Karpas-422 (cell line): ENCODE results near the gene AGBL4. TPM values are rescaled to one million over a fixed set of nuclear protein-coding genes. Genes with fewer than 3 reads are reported as not detected.

ENCODE experiments used
- DNase-seq: peaks from one replicate; pipeline ENCODE4 v3.0.0-alpha.2; 2015
- H2AFZ ChIP-seq: fragments of 200-600 bp; sonication (generic); 2 replicates; pipeline ENCODE4 v1.6.1; 2014; ENCODE audit warnings: antibody characterized with exemption, low read length, mixed read lengths
- H3K27ac ChIP-seq: fragments of 200-600 bp; sonication (generic); 2 replicates; pipeline ENCODE4 v1.5.1; 2014; ENCODE audit warnings: mild to moderate bottlenecking, low read length, moderate library complexity
- H3K27me3 ChIP-seq: fragments of 200-600 bp; sonication (generic); 2 replicates; pipeline ENCODE4 v1.6.1; 2014; ENCODE audit warnings: low read length, mixed read lengths
- H3K36me3 ChIP-seq: fragments of 200-600 bp; sonication (generic); 2 replicates; pipeline ENCODE4 v1.6.1; 2014; ENCODE audit warnings: low read length, mixed read lengths; ENCODE audit not compliant: insufficient read depth
- H3K4me1 ChIP-seq: fragments of 200-600 bp; sonication (generic); 2 replicates; pipeline ENCODE4 v1.6.1; 2014; ENCODE audit warnings: mild to moderate bottlenecking, low read length, mixed read lengths
- H3K4me2 ChIP-seq: fragments of 200-600 bp; sonication (generic); 2 replicates; pipeline ENCODE4 v1.6.1; 2014; ENCODE audit warnings: low read length, low read depth, mild to moderate bottlenecking; ENCODE audit not compliant: poor library complexity, severe bottlenecking
- H3K4me3 ChIP-seq: fragments of 200-600 bp; sonication (generic); 2 replicates; pipeline ENCODE4 v1.5.1; 2014; ENCODE audit warnings: mild to moderate bottlenecking, antibody characterized with exemption, low read length, mixed read lengths
- H3K79me2 ChIP-seq: fragments of 200-600 bp; sonication (generic); 2 replicates; pipeline ENCODE4 v1.6.1; 2014; ENCODE audit warnings: mild to moderate bottlenecking, low read length, mixed read lengths
- H3K9ac ChIP-seq: fragments of 200-600 bp; sonication (generic); 2 replicates; pipeline ENCODE4 v1.6.0; 2014; ENCODE audit warnings: low read length
- H3K9me2 ChIP-seq: fragments of 200-600 bp; sonication (generic), shearing (Covaris generic); replicated peaks from 2 replicates; pipeline ENCODE4 v1.6.0; 2014; ENCODE audit warnings: mild to moderate bottlenecking, low read length, moderate library complexity; ENCODE audit not compliant: insufficient read depth
- H3K9me3 ChIP-seq: fragments of 300-700, 200-600 bp; sonication (generic); 2 replicates; pipeline ENCODE4 v1.6.1; 2014; ENCODE audit warnings: low read length, mixed read lengths
- H4K20me1 ChIP-seq: fragments of 200-600 bp; sonication (generic); 2 replicates; pipeline ENCODE4 v1.6.1; 2014; ENCODE audit warnings: mild to moderate bottlenecking, antibody characterized with exemption, low read length, low read depth; ENCODE audit not compliant: insufficient read depth
- total RNA-seq: library from RNA; depleted of rRNA; stranded (reverse); fragments of >200 nt; shearing (Covaris generic); gene quantifications from 2 replicates; pipeline ENCODE4 v1.2.3, GENCODE V29; 2014; ENCODE audit warnings: low replicate concordance

AGBL4 gene
- total RNA-seq, 1 experiment from 2014 or later, result not detected

- Histone ChIP-seq H2AFZ (no peak overlapping the region), H3K27ac (no peak overlapping the region), H3K4me1 (no peaks in the 10 kb centered on the region), H3K4me3 (no peak overlapping the region), H3K27me3 (no peaks in the 10 kb centered on the region), H3K36me3 (no peaks in the 10 kb centered on the region), H3K9me2 (no peaks in the 10 kb centered on the region), H3K4me2 (no peak overlapping the region), H4K20me1 (no peaks in the 10 kb centered on the region), H3K9me3 (no peaks in the 10 kb centered on the region), H3K79me2 (no peaks in the 10 kb centered on the region), H3K9ac (no peak overlapping the region)
- no peak for DNase-seq
These were observed 1280.3 kb downstream of the AGBL4 start for GRCh38 chr1:48743480-48743879.

GRCh38 chr1:48741380-48741779 lies 1282.4 kb downstream of the AGBL4 start:
- H3K36me3 ChIP-seq, result no peaks in the 10 kb centered on the region
- no peak overlapping the region for H3K4me2 ChIP-seq
- DNase-seq, result no peak
- no peaks in the 10 kb centered on the region for H3K9me3 ChIP-seq
- H3K27me3 ChIP-seq, result no peaks in the 10 kb centered on the region
- no peak overlapping the region for H2AFZ ChIP-seq
- H4K20me1 ChIP-seq, result no peaks in the 10 kb centered on the region
- H3K4me1 ChIP-seq, result no peaks in the 10 kb centered on the region
- no peaks in the 10 kb centered on the region for H3K79me2 ChIP-seq
- H3K9ac ChIP-seq, result no peak overlapping the region
- no peak overlapping the region for H3K4me3 ChIP-seq
- no peak overlapping the region for H3K27ac ChIP-seq
- H3K9me2 ChIP-seq, result no peaks in the 10 kb centered on the region

GRCh38 chr1:48740621-48741020 lies 1283.1 kb downstream of the AGBL4 start:
- Histone ChIP-seq H3K4me1 (no peaks in the 10 kb centered on the region), H3K9ac (no peak overlapping the region), H3K36me3 (no peaks in the 10 kb centered on the region), H4K20me1 (no peaks in the 10 kb centered on the region), H3K79me2 (no peaks in the 10 kb centered on the region), H2AFZ (no peak overlapping the region), H3K27ac (no peak overlapping the region), H3K4me2 (no peak overlapping the region), H3K9me2 (no peaks in the 10 kb centered on the region), H3K27me3 (no peaks in the 10 kb centered on the region), H3K4me3 (no peak overlapping the region), H3K9me3 (no peaks in the 10 kb centered on the region)
- DNase-seq, result no peak

- Histone ChIP-seq H3K27me3 (no peaks in the 10 kb centered on the region), H3K9ac (no peak overlapping the region), H3K9me3 (no peaks in the 10 kb centered on the region), H3K4me1 (no peaks in the 10 kb centered on the region), H3K36me3 (no peaks in the 10 kb centered on the region), H2AFZ (no peak overlapping the region), H3K27ac (no peak overlapping the region), H3K79me2 (no peaks in the 10 kb centered on the region), H4K20me1 (no peaks in the 10 kb centered on the region), H3K4me3 (no peak overlapping the region), H3K9me2 (no peaks in the 10 kb centered on the region), H3K4me2 (no peak overlapping the region)
- no peak for DNase-seq
These were observed 1284.7 kb downstream of the AGBL4 start for GRCh38 chr1:48739091-48739490.

- H3K4me3 ChIP-seq, result no peak overlapping the region
- H3K9ac ChIP-seq, result no peak overlapping the region
- H3K9me2 ChIP-seq, result no peaks in the 10 kb centered on the region
- no peaks in the 10 kb centered on the region for H3K79me2 ChIP-seq
- no peak overlapping the region for H3K27ac ChIP-seq
- no peak overlapping the region for H3K4me2 ChIP-seq
- no peaks in the 10 kb centered on the region for H4K20me1 ChIP-seq
- DNase-seq, result no peak
- no peaks in the 10 kb centered on the region for H3K36me3 ChIP-seq
- H3K9me3 ChIP-seq, result no peaks in the 10 kb centered on the region
- H3K4me1 ChIP-seq, result no peaks in the 10 kb centered on the region
- H3K27me3 ChIP-seq, result no peaks in the 10 kb centered on the region
- H2AFZ ChIP-seq, result no peak overlapping the region
These were observed 1285.4 kb downstream of the AGBL4 start for GRCh38 chr1:48738356-48738755.

GRCh38 chr1:48735796-48736195 lies 1288.0 kb downstream of the AGBL4 start:
- H4K20me1 ChIP-seq, result no peaks in the 10 kb centered on the region

GRCh38 chr1:48730164-48730910 lies 1293.4 kb downstream of the AGBL4 start:
- Histone ChIP-seq H2AFZ (no peak overlapping the region), H3K27me3 (no peaks in the 10 kb centered on the region), H3K4me2 (no peak overlapping the region), H3K36me3 (no peaks in the 10 kb centered on the region), H3K9me3 (no peaks in the 10 kb centered on the region), H3K9ac (no peak overlapping the region), H3K4me1 (no peaks in the 10 kb centered on the region), H3K9me2 (no peaks in the 10 kb centered on the region), H3K79me2 (no peaks in the 10 kb centered on the region), H3K4me3 (no peak overlapping the region), H3K27ac (no peak overlapping the region), H4K20me1 (no peaks in the 10 kb centered on the region)
- no peak for DNase-seq

More at GRCh38 chr1:48735796-48736195, 1288.0 kb downstream of the AGBL4 start:
- Histone ChIP-seq H3K36me3 (no peaks in the 10 kb centered on the region), H3K27me3 (no peaks in the 10 kb centered on the region), H3K9ac (no peak overlapping the region), H3K9me2 (no peaks in the 10 kb centered on the region), H3K4me2 (no peak overlapping the region), H3K9me3 (no peaks in the 10 kb centered on the region), H3K27ac (no peak overlapping the region), H3K4me1 (no peaks in the 10 kb centered on the region), H3K4me3 (no peak overlapping the region), H2AFZ (no peak overlapping the region), H3K79me2 (no peaks in the 10 kb centered on the region)
- no peak for DNase-seq

GRCh38 chr1:48728584-48728983 lies 1295.2 kb downstream of the AGBL4 start:
- no peak overlapping the region for H3K4me2 ChIP-seq
- no peak overlapping the region for H2AFZ ChIP-seq
- H4K20me1 ChIP-seq, result no peaks in the 10 kb centered on the region
- no peaks in the 10 kb centered on the region for H3K36me3 ChIP-seq
- no peak overlapping the region for H3K4me3 ChIP-seq
- H3K79me2 ChIP-seq, result no peaks in the 10 kb centered on the region
- H3K9me3 ChIP-seq, result no peaks in the 10 kb centered on the region
- H3K9me2 ChIP-seq, result no peaks in the 10 kb centered on the region
- no peaks in the 10 kb centered on the region for H3K4me1 ChIP-seq
- H3K27me3 ChIP-seq, result no peaks in the 10 kb centered on the region
- no peak overlapping the region for H3K27ac ChIP-seq
- no peak for DNase-seq
- no peak overlapping the region for H3K9ac ChIP-seq
